H1 (cell line): ENCODE results near the gene UBE3C.

Experiments used
- BRCA1 ChIP-seq: IDR thresholded peaks from 2 replicates; pipeline ENCODE4 v1.6.1; 2012; ENCODE audit warnings: low read depth, low read length, improper control_type of control experiment
- KDM1A ChIP-seq: fragments of 200-600, 300-600 bp; sonication (generic); IDR thresholded peaks from 2 replicates; pipeline ENCODE4 v1.7.1; 2016; ENCODE audit warnings: mild to moderate bottlenecking, low read length, borderline replicate concordance
- POLR2A ChIP-seq, 2 experiments: IDR thresholded peaks; 1 replicate in 1 of 2; 2 replicates in 1 of 2; pipeline ENCODE4 v1.6.1; 2011; ENCODE audit warnings: low read depth in 2 of 2, low read length in 2 of 2, mild to moderate bottlenecking in 2 of 2; ENCODE audit errors: control extremely low read depth in 1 of 2
- RFX5 ChIP-seq: IDR thresholded peaks from 2 replicates; pipeline ENCODE4 v1.6.1; 2011; ENCODE audit warnings: low read depth, low read length, improper control_type of control experiment, borderline replicate concordance
- YY1 ChIP-seq: IDR thresholded peaks from 2 replicates; pipeline ENCODE4 v1.6.1; 2011; ENCODE audit warnings: low read depth, mild to moderate bottlenecking, low read length
- TF ChIP-seq, protein P1 (sequence below), 3 experiments: IDR thresholded peaks; 1 replicate in 2 of 3; 2 replicates in 1 of 3; pipeline versions ENCODE4 v1.5.1 to v1.6.1; 2011; ENCODE audit warnings: low read length in 3 of 3, mild to moderate bottlenecking in 3 of 3, inconsistent platforms in 2 of 3, low read depth in 1 of 3, moderate library complexity in 1 of 3; ENCODE audit not compliant: insufficient read depth in 1 of 3; ENCODE audit errors: control extremely low read depth in 1 of 3
- TF ChIP-seq, protein P2 (sequence below): fragments of 300-600 bp; sonication (generic); IDR thresholded peaks from 2 replicates; pipeline ENCODE4 v1.7.1; 2012; ENCODE audit warnings: low read length, moderate library complexity, mild to moderate bottlenecking, inconsistent platforms; ENCODE audit not compliant: insufficient replicate concordance

DNA sequence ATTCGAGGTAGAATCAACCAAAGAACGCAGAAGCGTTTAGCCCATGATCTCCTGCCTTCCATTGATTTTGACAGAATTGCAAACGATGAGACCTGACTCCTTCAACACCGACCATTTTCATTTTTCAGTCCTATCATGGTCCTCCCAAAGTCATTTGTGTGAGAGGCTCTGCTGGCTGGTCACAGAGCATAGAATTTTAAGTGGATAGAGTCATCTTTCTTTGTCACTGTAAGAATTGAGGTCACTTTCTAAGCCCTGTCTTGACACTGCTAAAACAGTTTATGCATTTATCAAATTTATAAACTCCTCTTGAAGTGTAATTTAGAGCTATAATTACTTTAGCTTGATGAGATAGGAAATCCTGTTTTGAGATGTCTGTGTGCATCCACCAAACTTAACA, 72.0 kb downstream of the UBE3C start:
- TF ChIP-seq, protein P1, sequence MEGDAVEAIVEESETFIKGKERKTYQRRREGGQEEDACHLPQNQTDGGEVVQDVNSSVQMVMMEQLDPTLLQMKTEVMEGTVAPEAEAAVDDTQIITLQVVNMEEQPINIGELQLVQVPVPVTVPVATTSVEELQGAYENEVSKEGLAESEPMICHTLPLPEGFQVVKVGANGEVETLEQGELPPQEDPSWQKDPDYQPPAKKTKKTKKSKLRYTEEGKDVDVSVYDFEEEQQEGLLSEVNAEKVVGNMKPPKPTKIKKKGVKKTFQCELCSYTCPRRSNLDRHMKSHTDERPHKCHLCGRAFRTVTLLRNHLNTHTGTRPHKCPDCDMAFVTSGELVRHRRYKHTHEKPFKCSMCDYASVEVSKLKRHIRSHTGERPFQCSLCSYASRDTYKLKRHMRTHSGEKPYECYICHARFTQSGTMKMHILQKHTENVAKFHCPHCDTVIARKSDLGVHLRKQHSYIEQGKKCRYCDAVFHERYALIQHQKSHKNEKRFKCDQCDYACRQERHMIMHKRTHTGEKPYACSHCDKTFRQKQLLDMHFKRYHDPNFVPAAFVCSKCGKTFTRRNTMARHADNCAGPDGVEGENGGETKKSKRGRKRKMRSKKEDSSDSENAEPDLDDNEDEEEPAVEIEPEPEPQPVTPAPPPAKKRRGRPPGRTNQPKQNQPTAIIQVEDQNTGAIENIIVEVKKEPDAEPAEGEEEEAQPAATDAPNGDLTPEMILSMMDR (IDR thresholded peaks at IDR 0.05; ENCODE audit: control extremely low read depth in 1 of 3, insufficient read depth in 1 of 3, low read depth in 1 of 3, low read length in 3 of 3): no peak
- TF ChIP-seq BRCA1 (no peak), POLR2A (IDR thresholded peaks at IDR 0.05; ENCODE audit: control extremely low read depth in 1 of 2, low read depth in 2 of 2, low read length in 2 of 2) (no peak), RFX5 (no peak), KDM1A (no peak), YY1 (no peak)
- TF ChIP-seq, protein P2, sequence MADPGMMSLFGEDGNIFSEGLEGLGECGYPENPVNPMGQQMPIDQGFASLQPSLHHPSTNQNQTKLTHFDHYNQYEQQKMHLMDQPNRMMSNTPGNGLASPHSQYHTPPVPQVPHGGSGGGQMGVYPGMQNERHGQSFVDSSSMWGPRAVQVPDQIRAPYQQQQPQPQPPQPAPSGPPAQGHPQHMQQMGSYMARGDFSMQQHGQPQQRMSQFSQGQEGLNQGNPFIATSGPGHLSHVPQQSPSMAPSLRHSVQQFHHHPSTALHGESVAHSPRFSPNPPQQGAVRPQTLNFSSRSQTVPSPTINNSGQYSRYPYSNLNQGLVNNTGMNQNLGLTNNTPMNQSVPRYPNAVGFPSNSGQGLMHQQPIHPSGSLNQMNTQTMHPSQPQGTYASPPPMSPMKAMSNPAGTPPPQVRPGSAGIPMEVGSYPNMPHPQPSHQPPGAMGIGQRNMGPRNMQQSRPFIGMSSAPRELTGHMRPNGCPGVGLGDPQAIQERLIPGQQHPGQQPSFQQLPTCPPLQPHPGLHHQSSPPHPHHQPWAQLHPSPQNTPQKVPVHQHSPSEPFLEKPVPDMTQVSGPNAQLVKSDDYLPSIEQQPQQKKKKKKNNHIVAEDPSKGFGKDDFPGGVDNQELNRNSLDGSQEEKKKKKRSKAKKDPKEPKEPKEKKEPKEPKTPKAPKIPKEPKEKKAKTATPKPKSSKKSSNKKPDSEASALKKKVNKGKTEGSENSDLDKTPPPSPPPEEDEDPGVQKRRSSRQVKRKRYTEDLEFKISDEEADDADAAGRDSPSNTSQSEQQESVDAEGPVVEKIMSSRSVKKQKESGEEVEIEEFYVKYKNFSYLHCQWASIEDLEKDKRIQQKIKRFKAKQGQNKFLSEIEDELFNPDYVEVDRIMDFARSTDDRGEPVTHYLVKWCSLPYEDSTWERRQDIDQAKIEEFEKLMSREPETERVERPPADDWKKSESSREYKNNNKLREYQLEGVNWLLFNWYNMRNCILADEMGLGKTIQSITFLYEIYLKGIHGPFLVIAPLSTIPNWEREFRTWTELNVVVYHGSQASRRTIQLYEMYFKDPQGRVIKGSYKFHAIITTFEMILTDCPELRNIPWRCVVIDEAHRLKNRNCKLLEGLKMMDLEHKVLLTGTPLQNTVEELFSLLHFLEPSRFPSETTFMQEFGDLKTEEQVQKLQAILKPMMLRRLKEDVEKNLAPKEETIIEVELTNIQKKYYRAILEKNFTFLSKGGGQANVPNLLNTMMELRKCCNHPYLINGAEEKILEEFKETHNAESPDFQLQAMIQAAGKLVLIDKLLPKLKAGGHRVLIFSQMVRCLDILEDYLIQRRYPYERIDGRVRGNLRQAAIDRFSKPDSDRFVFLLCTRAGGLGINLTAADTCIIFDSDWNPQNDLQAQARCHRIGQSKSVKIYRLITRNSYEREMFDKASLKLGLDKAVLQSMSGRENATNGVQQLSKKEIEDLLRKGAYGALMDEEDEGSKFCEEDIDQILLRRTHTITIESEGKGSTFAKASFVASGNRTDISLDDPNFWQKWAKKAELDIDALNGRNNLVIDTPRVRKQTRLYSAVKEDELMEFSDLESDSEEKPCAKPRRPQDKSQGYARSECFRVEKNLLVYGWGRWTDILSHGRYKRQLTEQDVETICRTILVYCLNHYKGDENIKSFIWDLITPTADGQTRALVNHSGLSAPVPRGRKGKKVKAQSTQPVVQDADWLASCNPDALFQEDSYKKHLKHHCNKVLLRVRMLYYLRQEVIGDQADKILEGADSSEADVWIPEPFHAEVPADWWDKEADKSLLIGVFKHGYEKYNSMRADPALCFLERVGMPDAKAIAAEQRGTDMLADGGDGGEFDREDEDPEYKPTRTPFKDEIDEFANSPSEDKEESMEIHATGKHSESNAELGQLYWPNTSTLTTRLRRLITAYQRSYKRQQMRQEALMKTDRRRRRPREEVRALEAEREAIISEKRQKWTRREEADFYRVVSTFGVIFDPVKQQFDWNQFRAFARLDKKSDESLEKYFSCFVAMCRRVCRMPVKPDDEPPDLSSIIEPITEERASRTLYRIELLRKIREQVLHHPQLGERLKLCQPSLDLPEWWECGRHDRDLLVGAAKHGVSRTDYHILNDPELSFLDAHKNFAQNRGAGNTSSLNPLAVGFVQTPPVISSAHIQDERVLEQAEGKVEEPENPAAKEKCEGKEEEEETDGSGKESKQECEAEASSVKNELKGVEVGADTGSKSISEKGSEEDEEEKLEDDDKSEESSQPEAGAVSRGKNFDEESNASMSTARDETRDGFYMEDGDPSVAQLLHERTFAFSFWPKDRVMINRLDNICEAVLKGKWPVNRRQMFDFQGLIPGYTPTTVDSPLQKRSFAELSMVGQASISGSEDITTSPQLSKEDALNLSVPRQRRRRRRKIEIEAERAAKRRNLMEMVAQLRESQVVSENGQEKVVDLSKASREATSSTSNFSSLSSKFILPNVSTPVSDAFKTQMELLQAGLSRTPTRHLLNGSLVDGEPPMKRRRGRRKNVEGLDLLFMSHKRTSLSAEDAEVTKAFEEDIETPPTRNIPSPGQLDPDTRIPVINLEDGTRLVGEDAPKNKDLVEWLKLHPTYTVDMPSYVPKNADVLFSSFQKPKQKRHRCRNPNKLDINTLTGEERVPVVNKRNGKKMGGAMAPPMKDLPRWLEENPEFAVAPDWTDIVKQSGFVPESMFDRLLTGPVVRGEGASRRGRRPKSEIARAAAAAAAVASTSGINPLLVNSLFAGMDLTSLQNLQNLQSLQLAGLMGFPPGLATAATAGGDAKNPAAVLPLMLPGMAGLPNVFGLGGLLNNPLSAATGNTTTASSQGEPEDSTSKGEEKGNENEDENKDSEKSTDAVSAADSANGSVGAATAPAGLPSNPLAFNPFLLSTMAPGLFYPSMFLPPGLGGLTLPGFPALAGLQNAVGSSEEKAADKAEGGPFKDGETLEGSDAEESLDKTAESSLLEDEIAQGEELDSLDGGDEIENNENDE: no peak
